Fibroblast of lung (primary cell): ENCODE data around the gene IL16.

Experiments
- CTCF ChIP-seq, 2 donors: IDR thresholded peaks in 1 of 2; conservative IDR thresholded peaks in 1 of 2; 1 replicate in 1 of 2; 2 replicates in 1 of 2; pipeline ENCODE4 v1.5.1; 2011 to 2012; ENCODE audit warnings: low read length in 2 of 2, control low read depth in 1 of 2, inconsistent platforms in 1 of 2, low read depth in 1 of 2, mild to moderate bottlenecking in 1 of 2
- EZH2 ChIP-seq: IDR thresholded peaks from 2 replicates; pipeline ENCODE4 v1.5.1; 2012; ENCODE audit warnings: low read length, control low read depth, mild to moderate bottlenecking; ENCODE audit errors: missing control alignments

GRCh38 chr15:81157939-81158223, 38.8 kb upstream of the IL16 start:
- no peak for TF ChIP-seq CTCF (conservative IDR thresholded peaks at IDR 0.05 in 1 of 2, IDR thresholded peaks at IDR 0.05 in 1 of 2; ENCODE audit: low read depth in 1 of 2, low read length in 2 of 2)
- no peak for TF ChIP-seq EZH2
